ENCODE results near the gene PUS1. TPM values are rescaled to one million over a fixed set of nuclear protein-coding genes. Genes with fewer than 3 reads are reported as not detected.

PUS1 gene
- total RNA-seq, 1 donor from 2014 or later: 33.7 TPM

GRCh38 chr12:131928080-131928710, 881 bp upstream of the PUS1 start:
- DNase-seq (ENCODE audit: low read depth): no peak
- peaks cover 12% of the 10 kb centered on the region for H3K36me3 ChIP-seq (ENCODE audit: insufficient read depth, low read length)
- peaks cover 7% of the 10 kb centered on the region for H3K4me1 Mint-ChIP-seq (ENCODE audit: low read depth, unreplicated experiment)

GRCh38 chr12:131929581-131930456, 743 bp downstream of the PUS1 start:
- Mint-ChIP-seq H3K27me3 (ENCODE audit: low read depth, unreplicated experiment) (no peaks in the 10 kb centered on the region), H3K4me1 (ENCODE audit: low read depth, unreplicated experiment) (peaks cover 7% of the 10 kb centered on the region), H3K4me3 (ENCODE audit: unreplicated experiment) (peak overlapping the region; percentile 92), H3K27ac (ENCODE audit: unreplicated experiment) (peak overlapping the region; percentile 80), H3K9me3 (ENCODE audit: unreplicated experiment) (peaks cover 4% of the 10 kb centered on the region), H3K36me3 (ENCODE audit: low read depth, unreplicated experiment) (peaks cover 12% of the 10 kb centered on the region)
- H3K9ac ChIP-seq (ENCODE audit: low read length): peak overlapping the region; percentile 94
- H3K4me2 ChIP-seq (ENCODE audit: low read length): peak overlapping the region; percentile 97
- TF ChIP-seq CTCF (IDR thresholded peaks at IDR 0.05; ENCODE audit: insufficient read depth, low read depth, low read length): no peak
- TF ChIP-seq EZH2 (IDR thresholded peaks at IDR 0.05; ENCODE audit: insufficient read depth, low read length): no peak
- DNase-seq (ENCODE audit: low read depth) (no peak), FAIRE-seq (no peak)
- H3K36me3 ChIP-seq (ENCODE audit: insufficient read depth, low read length): peaks cover 27% of the 10 kb centered on the region
- peak overlapping the region; percentile 50 for H2AFZ ChIP-seq (ENCODE audit: low read depth, low read length)
- H3K79me2 ChIP-seq (ENCODE audit: insufficient read depth, low read length): peaks cover 34% of the 10 kb centered on the region
- peak overlapping the region; percentile 49 for H3K27ac ChIP-seq (ENCODE audit: low read depth, low read length)
- H3K4me3 ChIP-seq (ENCODE audit: insufficient read depth, low read depth, low read length): peak overlapping the region; percentile 81
- peaks cover 34% of the 10 kb centered on the region for H4K20me1 ChIP-seq (ENCODE audit: insufficient read depth, low read length)
- no peaks in the 10 kb centered on the region for H3K27me3 ChIP-seq (ENCODE audit: insufficient read depth, low read length)
- no peaks in the 10 kb centered on the region for H3K4me1 ChIP-seq (ENCODE audit: insufficient read depth, low read length)
- H3K9me3 ChIP-seq (ENCODE audit: insufficient read depth, low read depth, low read length): no peaks in the 10 kb centered on the region

More at GRCh38 chr12:131928080-131928710, 881 bp upstream of the PUS1 start:
- H3K27me3 Mint-ChIP-seq (ENCODE audit: low read depth, unreplicated experiment): no peaks in the 10 kb centered on the region
- H3K4me2 ChIP-seq (ENCODE audit: low read length): peak overlapping the region; percentile 94
- no peak for TF ChIP-seq EZH2 (IDR thresholded peaks at IDR 0.05; ENCODE audit: insufficient read depth, low read length)
- H2AFZ ChIP-seq (ENCODE audit: low read depth, low read length): peak overlapping the region; percentile 83
- peak overlapping the region; percentile 81 for H3K9ac ChIP-seq (ENCODE audit: low read length)
- H3K4me3 Mint-ChIP-seq (ENCODE audit: unreplicated experiment): peak overlapping the region; percentile 82
- no peaks in the 10 kb centered on the region for H3K4me1 ChIP-seq (ENCODE audit: insufficient read depth, low read length)
- H3K27ac Mint-ChIP-seq (ENCODE audit: unreplicated experiment): peak overlapping the region; percentile 20
- FAIRE-seq: no peak
- H3K27ac ChIP-seq (ENCODE audit: low read depth, low read length): peak overlapping the region; percentile 58
- H3K79me2 ChIP-seq (ENCODE audit: insufficient read depth, low read length): peaks cover 30% of the 10 kb centered on the region
- peaks cover 12% of the 10 kb centered on the region for H3K36me3 Mint-ChIP-seq (ENCODE audit: low read depth, unreplicated experiment)
- peaks cover 27% of the 10 kb centered on the region for H4K20me1 ChIP-seq (ENCODE audit: insufficient read depth, low read length)
- H3K9me3 ChIP-seq (ENCODE audit: insufficient read depth, low read depth, low read length): no peaks in the 10 kb centered on the region
- peaks cover 4% of the 10 kb centered on the region for H3K9me3 Mint-ChIP-seq (ENCODE audit: unreplicated experiment)
- H3K4me3 ChIP-seq (ENCODE audit: insufficient read depth, low read depth, low read length): peak overlapping the region; percentile 61
- no peaks in the 10 kb centered on the region for H3K27me3 ChIP-seq (ENCODE audit: insufficient read depth, low read length)

GRCh38 chr12:131930510-131930909, 1.4 kb downstream of the PUS1 start:
- Mint-ChIP-seq H3K27ac (ENCODE audit: unreplicated experiment) (no peak overlapping the region), H3K36me3 (ENCODE audit: low read depth, unreplicated experiment) (peaks cover 12% of the 10 kb centered on the region), H3K9me3 (ENCODE audit: unreplicated experiment) (peaks cover 2% of the 10 kb centered on the region), H3K4me1 (ENCODE audit: low read depth, unreplicated experiment) (peaks cover 7% of the 10 kb centered on the region), H3K27me3 (ENCODE audit: low read depth, unreplicated experiment) (no peaks in the 10 kb centered on the region), H3K4me3 (ENCODE audit: unreplicated experiment) (peak overlapping the region; percentile 92)
- FAIRE-seq (no peak), DNase-seq (ENCODE audit: low read depth) (no peak)
- Histone ChIP-seq H3K4me2 (ENCODE audit: low read length) (peak overlapping the region; percentile 97), H3K4me1 (ENCODE audit: insufficient read depth, low read length) (no peaks in the 10 kb centered on the region), H3K79me2 (ENCODE audit: insufficient read depth, low read length) (peaks cover 34% of the 10 kb centered on the region), H3K9me3 (ENCODE audit: insufficient read depth, low read depth, low read length) (no peaks in the 10 kb centered on the region), H3K27ac (ENCODE audit: low read depth, low read length) (no peak overlapping the region), H3K9ac (ENCODE audit: low read length) (peak overlapping the region; percentile 94), H3K36me3 (ENCODE audit: insufficient read depth, low read length) (peaks cover 32% of the 10 kb centered on the region), H3K4me3 (ENCODE audit: insufficient read depth, low read depth, low read length) (peak overlapping the region; percentile 81), H2AFZ (ENCODE audit: low read depth, low read length) (peak overlapping the region; percentile 50), H3K27me3 (ENCODE audit: insufficient read depth, low read length) (no peaks in the 10 kb centered on the region), H4K20me1 (ENCODE audit: insufficient read depth, low read length) (peaks cover 34% of the 10 kb centered on the region)
- TF ChIP-seq EZH2 (IDR thresholded peaks at IDR 0.05; ENCODE audit: insufficient read depth, low read length): no peak
- no peak for TF ChIP-seq CTCF (IDR thresholded peaks at IDR 0.05; ENCODE audit: insufficient read depth, low read depth, low read length)

All from astrocyte (in vitro differentiated cells and primary cell).